HTR-8/SVneo (cell line): Measurements from ENCODE around the gene NUBP2.

ENCODE experiments used
- DNase-seq: peaks from one replicate; pipeline ENCODE4 v3.0.0; 2011; ENCODE audit warnings: low spot score, mixed read lengths; ENCODE audit not compliant: insufficient read length
- FAIRE-seq: peaks from 2 replicates; lab custom pipeline; 2011; peaks lifted over from hg19 to GRCh38; lab: Jason Lieb, UNC

NUBP2 gene

DNA sequence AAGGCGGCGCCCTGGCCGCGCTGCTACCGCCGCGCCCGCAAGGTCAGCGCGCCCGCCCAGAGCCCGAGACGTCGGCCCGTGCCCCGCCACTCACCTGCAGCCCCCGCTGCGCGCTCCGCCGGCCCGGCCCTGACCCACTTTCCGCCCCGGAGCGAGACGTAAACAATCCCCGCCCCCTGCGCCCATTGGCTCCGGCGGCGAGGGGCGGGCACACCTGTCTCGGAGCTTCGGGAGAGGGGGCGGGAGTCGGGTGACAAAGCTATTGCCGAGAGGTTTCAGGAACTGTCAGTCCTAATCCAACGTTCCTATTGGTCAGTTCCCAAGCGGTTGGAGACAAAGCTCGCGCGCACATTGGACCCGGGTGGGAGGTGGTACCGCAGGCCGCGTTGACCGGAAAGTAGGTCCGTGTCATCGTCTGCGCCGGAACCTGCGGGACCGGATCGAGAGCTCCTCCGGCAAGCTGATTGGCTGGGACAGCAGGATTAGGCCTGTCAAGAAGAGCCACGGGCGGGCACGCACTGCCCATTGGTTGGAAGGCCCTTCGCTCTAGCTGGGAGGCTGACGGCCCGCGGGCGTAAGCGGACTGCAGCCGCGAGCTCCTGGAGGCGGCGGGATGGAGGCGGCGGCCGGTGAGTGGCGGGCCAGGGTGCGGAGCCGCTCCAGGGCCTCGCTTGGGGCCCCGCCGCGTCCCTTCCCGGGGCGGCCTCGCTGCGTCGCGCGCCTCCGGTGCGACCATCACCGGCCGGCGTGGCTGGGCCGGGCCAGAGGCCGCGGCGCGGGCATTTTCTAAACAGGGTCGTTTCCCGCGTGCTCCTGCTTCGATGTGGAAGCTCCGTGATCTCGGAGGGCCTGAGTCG lies at the start of gene NUBP2, which contains the start of gene SPSB3:
TSS of gene NUBP2 (plus strand) at position 553 of the 857 bp plus-strand sequence. CDS start at position 614, 61 bp downstream.
TSS of gene SPSB3 (minus strand) at position 164 of the 857 bp plus-strand sequence. CDS start 1,088 bp downstream, outside the sequence.
- FAIRE-seq (peak; percentile 99), DNase-seq (peak; percentile 99)

DNA sequence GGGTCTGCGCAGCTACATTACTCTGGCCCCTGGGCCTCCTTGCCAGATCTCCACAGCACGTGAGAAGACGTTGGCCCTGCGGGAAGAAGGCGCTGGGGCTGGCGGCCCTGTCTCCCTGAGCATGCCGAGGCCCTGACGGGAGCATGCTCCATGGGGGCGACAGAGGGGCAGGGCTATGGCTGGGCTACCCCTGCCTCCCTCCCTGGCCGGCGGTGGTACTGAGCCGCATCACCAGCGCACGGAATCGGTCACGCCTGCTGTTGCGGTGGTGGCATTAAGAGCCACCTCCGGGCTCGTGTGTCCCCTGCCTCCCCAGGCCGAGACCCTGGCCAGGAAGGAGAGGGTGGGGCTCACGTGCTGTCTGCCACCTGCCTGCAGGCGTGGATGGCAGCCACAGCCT lies 48.6 kb upstream of the NUBP2 start:
- no peak for DNase-seq
- no peak for FAIRE-seq

DNA sequence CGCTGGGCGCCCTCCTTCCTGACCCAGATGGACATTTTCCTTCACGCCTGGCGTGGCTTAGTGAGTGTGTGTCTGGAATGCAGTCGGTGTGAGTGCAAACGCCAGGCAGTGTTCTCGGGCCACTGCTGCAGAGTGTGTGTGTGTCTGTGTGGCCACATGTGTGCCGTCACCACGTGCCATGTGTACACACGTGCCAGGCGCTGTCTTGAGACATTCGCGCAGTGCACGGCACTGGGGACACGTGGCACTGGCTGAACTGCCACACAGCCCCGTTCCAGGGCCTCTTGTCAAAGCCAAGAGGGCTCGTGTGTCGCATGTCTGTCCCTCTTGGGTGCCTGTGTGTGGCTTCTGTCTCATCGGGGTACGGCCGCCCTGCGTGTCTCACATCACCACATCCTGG lies 47.9 kb upstream of the NUBP2 start:
- DNase-seq (no peak), FAIRE-seq (no peak)

- FAIRE-seq = peak; percentile 60
- no peak for DNase-seq
These were observed 42.5 kb upstream of the NUBP2 start for GRCh38 chr16:1740234-1740633.

GRCh38 chr16:1740781-1741490 lies 41.8 kb upstream of the NUBP2 start:
- FAIRE-seq (no peak), DNase-seq (no peak)

DNA sequence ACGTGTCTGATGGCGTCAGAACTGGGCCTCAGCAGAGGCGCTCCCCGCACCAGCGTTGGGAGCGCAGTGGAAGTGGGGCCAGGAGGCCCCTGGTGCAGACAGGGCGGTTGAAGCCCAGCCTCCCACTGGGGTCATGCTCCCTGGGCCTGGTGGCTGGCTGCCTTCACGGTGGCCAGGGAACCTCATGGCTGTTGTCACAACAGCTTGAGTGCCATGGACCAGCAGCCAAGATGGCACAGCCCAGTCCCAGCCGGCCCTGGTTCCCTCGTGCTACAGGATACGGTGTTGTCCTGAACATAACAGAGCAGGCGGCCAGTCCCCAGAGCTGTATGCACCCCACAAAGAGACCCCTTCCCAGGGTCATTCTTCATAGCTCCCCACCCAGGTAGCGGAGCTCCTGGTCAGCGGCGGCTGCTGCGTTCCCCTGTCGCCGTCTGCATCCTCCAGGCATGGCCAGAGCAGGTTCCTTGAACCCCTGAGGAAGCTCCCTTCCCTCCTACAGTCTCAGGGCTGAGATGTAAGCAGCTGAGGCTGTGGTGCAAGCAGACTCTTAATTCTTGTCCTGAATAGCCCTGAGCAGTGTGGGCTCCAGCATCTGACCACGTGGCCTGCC lies 41.1 kb upstream of the NUBP2 start:
- no peak for FAIRE-seq
- DNase-seq = no peak

- FAIRE-seq = no peak
- DNase-seq = no peak
These were observed 39.1 kb upstream of the NUBP2 start for GRCh38 chr16:1743376-1744337.

GRCh38 chr16:1744338-1744840 lies 38.4 kb upstream of the NUBP2 start:
- FAIRE-seq (no peak), DNase-seq (no peak)

GRCh38 chr16:1745181-1745899 lies 37.4 kb upstream of the NUBP2 start:
- peak; percentile 92 for FAIRE-seq
- DNase-seq = peak; percentile 80

DNA sequence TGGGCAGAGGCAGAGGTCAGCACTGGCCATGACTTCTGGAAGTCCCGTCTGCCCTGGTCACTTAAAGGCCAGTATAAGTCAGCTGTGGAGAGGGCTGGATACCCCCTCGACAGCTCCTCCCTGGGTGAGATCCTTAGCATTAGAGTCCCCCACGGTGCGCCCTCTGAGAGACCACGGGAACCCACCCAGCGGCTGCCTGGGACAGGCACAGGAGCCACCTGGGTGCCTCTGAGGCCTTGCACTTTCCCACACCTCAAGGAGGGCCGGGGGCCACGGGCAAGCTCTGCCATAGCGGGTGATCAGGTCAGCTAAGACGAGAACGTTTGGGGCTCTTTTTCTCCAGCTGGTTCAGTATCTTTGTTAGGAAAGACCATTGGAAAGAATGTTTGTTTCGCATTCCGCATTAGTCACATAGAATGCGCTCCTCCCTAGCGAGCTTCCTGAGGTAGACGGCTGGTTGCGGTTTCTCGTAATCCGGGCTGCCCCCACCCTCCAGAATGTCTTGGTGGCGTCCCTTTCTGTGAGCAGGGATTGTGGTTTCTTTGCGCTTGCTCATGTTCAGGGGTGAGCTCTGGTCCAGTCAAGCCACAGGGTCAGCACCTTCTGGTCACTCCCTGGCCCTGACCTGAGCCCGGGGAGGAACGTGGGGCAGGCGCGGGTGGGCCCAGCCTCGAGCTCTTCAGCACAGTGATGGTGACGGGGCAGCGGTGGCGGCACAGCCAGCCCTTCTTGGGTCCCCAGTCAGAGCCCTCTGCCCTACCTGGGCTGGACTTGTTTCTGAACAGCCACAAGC lies 36.7 kb upstream of the NUBP2 start:
- FAIRE-seq = peak; percentile 89

DNA sequence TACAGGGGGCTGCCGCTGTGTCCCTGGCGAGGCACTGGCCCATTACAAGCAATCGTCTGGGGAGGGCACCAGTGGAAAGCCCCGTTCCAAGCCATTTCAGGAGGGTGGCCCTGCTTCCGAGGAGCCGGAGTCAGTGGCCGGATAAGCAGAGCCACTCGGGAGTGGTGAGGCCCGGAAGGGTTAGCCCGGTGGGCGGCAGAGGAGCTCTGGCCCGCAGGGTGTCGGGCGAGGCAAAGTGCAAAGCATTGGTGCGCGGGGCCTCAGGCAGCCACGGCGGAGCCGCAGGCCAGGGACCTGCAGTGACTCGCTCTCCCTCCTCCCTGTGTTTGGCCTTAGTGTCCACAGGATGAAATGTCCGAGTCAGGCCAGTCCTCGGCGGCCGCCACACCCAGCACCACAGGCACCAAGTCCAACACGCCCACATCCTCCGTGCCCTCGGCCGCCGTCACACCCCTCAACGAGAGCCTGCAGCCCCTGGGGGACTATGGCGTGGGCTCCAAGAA lies 36.0 kb upstream of the NUBP2 start:
- FAIRE-seq (peak; percentile 70), DNase-seq (peak; percentile 47)

More for the DNA sequence above, 36.7 kb upstream of the NUBP2 start:
- peak; percentile 95 for DNase-seq

DNA sequence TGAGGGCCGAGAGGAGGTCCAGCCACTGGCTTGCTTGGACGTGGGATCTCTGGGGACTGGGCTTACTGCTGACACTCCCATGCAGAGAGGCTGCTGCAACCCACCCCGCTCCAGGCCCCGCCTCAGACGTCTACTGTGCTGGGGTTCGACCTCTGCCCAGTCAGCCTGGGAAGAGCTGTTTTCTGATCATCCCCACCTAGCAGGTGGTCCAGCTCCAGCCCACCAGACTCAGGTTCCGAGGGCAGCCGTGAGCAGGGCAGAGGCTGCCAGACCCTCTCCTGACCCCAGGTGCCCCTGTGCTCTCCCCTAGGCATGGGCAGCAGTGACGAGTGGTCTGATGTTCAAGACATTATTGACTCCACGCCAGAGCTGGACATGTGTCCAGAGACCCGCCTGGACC lies 34.8 kb upstream of the NUBP2 start:
- FAIRE-seq = no peak
- no peak for DNase-seq

DNA sequence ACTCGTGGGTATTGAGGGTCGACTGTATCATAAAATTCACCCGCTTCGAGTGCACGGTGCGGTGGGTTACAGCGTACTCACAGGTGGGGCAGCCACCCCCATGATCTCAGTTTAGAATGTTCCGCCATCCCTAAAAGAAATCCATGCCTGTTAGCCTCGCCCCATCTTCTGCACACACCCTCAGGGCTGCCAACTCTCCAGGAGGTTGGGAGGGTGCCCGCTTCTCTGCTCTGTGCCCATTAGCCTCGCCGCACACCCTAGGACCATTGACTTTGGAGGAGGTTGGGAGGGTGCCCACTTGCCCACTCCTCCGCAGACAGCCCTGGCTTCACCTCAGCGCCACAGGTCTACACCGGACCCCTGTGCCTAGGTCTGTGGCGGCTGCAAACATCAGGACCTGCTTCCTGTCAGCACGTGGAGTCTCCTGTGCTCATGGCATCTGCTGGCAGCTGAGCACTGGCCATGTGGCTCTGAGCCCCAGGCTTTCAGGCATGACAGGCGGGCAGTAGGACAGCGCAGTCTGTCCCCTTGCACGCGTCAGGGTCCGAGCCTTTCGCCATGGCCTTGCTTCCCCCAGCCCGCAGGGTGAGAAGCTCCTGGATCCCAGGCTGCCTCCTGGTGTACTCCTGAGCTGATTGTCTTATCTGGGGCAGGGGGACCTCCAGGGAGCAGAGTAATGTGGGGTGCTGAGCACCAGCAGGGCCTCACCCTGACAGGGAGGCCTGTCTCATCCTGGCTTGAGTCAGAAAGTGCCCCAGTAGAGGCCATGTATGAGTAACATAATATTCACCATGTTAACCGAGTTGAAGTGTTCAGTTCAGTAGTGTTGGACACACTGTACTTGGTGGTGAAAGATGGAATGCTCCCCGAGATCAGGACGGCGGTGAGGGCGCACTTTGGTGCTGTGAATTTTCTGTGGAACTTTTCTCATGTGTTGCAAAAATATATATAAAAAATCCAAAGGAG lies 33.3 kb upstream of the NUBP2 start:
- no peak for FAIRE-seq

DNA sequence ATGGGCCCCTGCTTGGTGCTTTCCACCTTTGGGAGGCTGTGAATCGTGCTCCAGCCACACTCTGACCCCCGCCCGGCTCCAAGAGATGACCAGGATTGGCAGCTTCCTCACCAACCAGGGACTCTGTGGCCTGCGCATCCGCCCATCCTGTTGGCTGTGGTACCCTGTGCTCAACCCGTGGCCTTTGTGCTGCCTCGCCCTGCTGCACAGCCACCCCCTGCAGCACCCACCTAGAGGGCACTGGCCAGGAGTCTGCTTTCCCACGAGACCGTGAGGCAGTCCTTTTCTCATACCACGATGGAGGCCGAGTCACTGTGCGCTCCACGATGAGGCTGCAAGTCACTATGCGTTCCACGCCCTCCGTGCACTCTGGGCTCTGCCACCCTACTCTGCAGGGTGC lies 30.8 kb upstream of the NUBP2 start:
- FAIRE-seq (no peak), DNase-seq (no peak)

More for the DNA sequence above, 33.3 kb upstream of the NUBP2 start:
- DNase-seq = no peak

GRCh38 chr16:1752853-1753252 lies 29.9 kb upstream of the NUBP2 start:
- DNase-seq (no peak), FAIRE-seq (no peak)

DNA sequence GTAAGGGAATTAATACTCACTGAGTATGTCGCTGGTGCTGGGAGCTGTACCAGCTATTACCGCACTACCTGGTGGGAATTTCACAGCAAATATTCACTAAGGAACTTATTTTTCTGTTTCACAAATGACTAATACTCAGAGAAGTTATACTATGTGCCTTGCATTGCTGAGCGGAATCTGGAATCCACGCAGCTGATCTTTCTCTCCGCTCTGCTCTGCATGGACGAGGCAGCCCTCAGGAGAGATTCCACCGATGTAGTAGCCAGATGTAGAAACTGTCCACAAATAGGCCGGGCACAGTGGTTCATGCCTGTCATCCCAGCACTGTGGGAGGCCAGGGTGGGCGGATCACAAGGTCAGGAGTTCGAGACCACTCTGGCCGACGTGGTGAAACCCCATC lies 28.6 kb upstream of the NUBP2 start:
- DNase-seq = no peak
- FAIRE-seq = no peak
